ENCODE data around the gene PNISR.
A peak's percentile ranks its signal among the peaks of the same experiment; 100 is the strongest.

PNISR gene

DNA sequence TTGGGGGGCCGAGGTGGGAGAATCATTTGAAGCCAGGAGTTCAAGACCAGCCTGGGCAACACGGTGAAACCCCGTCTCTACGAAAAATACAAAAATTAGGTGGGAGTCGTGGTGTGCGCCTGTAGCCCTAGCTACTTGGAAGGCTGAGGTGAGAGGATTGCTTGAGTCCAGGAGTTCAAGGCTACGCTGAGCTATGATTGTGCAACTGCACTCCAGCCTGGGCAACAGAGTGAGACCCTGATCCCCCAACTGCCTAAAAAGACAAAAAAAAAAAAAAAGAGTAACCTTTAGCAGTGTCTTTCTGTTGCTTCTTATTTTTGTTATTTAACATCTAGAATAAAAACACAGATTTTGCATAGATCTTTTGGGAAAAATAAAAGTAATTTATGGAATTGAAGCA is 18.0 kb downstream of the PNISR start:
- no peak for DNase-seq

DNA sequence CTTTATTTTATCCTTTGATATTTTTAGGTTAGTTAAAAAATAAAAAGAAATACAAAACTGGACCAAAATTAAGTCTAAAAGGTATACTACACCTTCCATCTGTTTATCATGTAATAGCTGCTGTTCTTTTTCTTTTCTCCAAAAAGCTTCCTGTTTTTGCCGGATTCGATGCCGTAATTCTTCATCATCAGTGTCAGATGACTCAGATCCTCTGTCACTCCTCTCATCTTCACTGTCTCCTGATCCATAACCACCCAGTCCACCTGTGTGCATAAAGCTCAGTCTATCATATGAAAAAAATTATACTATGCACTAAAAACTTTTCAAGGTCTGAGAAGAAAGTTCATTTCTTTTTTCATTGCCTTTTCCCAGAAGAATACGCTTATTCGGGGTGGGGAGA is 22.7 kb downstream of the PNISR start:
- no peak for DNase-seq

DNA sequence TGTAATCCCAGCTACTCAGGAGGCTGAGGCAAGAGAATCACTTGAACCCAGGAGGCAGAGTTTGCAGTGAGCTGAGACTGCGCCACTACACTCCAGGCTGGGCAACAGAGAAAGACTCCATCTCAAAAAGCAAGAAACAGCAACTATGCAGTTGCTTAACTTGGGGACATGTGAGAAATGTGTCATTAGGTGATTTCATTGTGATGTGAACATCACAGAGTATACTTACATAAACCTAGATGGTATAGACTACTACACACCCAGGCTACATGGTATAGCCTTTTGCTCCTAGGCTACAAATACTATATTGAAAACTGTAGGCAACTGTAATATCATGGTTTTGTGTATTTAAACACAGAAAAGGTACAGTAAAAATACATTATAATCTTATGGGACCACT is 27.8 kb downstream of the PNISR start:
- DNase-seq = no peak

DNA sequence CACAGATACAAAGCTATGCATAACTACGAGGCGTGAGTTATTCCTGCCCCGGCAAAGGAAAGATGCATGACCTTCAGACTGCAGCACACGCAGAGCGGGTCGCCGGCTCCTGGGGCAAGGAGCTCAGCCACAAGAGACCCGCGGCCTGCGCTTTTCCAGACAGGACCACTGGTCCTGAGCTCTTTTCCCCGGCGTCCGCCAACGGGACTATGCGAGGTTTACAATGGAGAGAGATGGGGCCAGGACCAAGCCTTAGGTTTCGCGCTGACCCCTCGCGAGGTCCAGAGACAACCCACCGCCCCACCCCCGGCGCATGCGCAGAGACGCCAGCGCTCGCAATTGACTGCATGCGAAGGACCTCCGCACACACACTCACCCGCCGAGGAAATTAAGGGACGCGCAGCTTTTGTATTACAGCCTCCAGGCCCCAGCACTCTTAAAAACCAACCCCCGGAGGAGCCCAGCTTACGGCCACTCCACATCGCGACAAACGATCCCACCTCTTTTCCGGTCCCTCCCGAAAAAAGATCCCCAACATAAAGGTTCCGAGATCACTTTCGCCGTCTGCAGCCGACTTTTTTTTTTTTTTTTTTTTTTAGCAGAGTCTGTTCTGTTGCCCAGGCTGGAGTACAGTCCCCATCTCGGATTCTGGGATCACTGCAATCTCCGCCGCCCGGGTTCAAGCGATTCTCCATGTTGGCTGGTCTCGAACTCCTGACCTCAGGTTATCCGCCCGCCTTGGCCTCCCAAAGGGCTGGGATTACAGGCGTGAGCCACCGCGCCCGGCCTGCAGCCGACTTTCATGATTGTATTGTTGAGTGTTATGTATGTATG is 31.2 kb downstream of the PNISR start, which contains the start of gene COQ3:
Gene COQ3, minus strand, starts transcription at position 498 of the 834 bp plus-strand sequence. Its CDS starts 16 bp downstream, at position 482.
- DNase-seq = peak; percentile 43 to 59

DNA sequence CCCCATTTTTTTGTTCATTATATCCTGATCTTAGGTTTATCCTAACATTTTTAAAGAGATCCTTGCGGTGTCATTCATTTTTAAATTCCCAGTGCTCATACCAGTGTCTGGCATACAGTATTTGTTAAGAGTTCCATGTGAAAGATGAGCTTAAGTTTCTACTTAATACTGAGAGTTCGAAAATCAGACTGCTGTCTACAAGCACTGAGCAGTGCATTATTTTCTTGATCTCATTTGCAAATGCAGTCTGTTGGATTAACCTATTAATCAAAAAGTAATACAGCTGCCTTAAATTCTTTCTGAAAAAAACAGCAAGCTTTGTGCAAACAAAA is 31.8 kb downstream of the PNISR start:
- DNase-seq = no peak

DNA sequence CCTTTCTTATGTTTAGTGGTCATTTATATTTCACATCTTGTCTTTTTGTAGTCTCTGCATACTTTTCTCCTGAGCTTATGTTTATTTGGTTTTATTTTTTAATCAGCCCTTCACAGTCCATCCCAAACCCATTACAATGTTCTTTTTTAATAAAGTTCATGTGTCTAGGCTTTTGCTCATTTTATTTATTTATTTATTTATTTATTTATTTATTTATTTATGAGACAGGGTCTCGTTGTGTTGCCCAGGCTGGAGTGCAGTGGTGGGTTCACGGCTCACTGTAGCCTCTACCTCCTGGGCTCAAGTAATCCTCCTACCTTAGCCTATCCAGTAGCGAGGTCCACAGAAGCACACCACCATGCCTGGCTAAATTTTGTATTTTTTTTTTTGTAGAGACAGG is 34.2 kb downstream of the PNISR start:
- no peak for DNase-seq

DNA sequence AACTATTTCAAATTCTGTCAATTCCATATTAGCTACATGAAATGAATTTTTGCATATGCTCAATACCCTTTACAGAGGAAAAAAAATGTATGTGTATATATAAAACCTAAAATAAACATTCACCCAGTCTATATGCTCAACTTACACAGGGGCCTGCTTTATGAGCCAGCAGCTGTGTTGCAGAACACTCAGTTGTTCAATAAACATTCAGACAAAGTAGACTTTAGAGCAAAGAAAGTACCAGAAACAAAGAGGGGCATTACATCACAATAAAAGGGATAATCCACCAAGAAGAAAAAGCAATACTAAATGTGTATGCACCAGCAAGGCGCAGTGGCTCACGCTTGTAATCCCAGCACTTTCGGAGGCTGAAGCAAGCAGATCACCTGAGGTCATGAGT is 40.6 kb downstream of the PNISR start:
- DNase-seq = no peak

DNA sequence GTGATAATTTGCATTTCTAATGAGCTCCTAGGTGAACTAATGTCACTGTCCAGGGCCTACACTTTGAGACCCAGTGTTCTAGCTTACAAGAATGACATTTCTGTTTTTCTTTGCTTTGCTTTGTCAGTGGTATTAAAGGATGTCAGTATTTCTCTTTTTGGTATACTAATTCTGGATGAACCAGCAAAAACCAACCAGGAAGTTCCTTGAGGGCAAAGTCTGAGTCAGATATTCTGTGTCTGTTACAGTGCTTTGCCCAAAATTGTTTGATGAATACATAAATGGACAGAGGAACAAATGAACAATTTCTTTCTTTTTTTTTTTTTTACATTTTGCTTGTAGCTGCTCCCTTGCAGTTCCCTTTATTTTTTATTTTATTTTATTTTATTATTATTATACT is 46.5 kb downstream of the PNISR start:
- no peak for DNase-seq

DNA sequence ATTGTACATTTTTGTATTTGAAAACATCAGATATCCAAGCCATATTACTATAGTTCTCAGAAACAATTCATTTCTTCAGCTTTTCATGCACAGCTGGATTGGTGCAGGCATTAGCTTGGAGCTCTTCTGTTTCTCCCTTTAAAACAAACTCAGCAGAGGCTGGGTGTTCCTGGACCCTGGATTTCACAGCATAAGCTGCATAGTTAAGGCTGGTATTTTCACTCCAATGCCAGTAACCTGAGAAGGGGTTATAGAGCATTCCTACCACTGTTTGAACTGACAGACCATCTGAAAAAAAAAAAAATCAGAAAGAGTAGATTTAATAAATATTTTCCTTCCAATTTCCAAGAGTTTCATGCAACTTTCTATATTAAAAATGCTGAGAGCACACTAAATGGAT is 55.6 kb downstream of the PNISR start:
- DNase-seq = no peak

DNA sequence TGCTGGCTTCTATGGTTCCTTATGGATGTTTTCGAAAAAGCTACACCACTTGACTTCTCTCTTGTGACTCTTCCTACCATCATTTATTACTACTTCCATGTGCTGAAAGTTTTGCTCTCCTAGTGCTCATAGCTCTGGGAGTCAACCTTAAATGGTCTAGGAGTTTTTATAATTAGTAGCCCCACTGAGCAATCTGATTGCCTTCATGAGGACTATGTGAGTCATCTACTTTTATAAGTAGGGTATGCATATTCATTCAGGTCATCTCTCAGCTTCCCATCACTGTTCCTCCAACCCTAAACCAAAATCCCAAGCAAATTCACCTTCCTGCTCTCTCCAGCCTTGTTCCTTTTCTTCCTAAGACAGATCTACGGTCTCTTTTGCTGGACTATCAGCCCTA is 58.3 kb downstream of the PNISR start:
- DNase-seq = no peak

DNA sequence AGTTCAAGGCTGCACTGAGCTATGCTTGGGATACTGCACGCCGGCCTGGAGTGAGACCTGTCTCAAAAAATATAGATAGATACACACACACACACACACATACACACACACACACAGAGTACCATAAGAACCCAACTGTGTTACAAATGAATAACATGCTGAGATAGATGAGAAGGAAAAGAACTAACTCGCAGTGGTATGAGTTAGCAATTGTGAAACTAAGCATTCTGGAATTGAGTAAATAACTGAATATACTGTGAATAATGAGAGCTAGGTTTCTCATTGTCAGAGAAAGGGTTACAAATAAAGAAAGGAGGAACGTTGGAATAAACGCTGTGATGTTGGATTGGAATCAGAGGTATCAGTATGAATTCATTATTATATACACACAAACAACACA is 61.1 kb downstream of the PNISR start:
- no peak for DNase-seq

DNA sequence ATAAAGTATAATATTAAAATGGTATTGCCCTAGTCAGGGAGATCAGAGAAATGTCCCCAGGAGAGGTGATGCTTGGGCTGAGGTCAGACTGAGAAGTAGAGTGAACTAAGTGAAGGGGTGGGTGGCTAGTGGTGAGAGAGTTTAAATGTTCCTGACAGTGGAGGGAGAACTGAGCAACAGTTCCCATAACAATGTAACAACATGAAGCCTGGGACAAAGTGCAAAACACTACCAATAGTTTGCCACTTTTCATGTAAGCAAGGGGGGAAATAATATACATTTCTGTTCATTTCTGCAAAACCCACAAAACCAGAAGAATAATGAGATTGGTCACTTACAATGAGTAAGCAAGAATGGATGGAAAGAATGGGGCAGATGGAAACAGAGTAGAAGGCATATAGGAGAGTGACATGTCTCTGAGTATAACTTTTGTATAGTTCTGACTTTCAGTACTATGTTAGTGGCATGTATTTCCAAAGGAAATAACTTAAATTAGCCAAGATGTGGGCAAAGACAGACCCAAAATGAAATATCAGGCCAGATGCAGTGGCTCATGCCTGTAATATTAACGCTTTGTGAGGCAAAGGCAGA is 62.3 kb downstream of the PNISR start:
- no peak for DNase-seq

DNA sequence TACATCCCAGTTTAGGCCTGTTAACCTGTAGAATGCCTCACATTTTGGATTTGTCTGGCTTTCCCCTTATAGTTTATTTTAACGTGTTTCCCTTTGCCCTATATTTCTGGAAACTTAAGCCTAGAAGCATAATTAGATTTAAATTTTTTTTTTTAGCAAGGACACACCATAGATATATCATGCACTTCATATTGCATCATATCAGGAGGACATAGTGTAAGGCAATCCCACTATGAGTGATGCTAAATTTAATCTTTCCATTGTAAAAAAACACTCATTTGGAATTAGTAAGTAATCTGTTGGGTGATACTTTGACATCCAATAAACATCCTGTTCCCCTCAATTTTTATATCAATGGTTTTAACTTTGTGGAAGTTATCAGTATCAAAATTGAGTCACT is 65.3 kb downstream of the PNISR start:
- DNase-seq = no peak

DNA sequence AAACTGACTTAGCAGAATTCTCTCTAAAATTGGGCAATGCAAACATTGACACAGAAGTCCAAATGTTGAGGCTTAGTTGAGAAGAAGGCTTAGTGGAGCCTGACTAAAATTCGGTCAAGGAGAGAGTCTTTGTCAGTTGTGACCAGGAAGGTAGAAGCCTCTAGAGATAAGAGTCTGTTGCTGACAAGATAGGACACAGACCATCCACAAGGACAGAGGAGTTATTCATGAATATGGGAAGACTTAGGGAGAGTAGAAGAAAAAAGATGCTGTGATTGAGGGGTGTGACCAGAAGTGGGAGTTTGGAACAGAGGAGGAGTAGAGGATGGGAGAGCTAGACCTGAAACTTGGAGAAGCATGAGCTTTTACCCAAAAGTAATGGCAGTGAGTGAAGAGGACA is 68.5 kb downstream of the PNISR start:
- DNase-seq = no peak

DNA sequence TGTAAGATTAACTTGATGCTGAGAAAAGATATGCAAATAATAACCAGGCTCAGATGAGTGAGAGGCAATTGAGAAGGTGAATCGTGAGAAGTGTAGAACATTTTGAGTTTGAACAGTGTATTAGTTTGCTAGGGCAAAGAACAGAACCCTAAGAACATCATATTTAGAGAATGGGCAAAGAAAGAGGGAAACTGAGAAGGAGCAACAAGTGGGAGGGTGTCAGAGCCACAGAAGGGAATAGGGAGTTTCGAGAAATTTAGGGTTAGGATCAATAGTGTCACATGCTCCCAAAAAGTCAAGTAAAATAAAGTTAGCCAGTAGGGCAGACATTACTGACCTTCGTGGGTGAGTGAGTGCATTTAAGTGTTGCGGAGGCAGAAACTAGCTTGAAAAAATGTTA is 70.1 kb downstream of the PNISR start:
- no peak for DNase-seq

DNA sequence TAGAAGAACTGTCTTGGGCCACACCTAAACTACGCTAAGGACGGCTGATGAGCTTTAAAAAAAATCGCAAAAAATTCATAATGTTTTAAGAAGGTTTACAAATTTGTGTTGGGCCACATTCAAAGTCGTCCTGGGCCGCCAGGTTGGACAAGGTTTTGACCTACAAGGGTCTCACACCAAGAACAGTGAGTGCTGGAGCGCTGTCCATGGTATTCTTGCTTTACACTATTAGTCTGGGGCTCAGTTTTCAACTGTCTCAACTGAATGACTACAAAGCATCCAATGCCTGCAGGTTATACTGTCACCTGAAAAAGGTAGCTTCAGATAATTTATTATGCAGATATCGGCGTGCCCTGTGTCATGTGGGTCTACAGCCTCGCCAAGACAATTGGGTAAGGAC is 72.0 kb downstream of the PNISR start:
- DNase-seq = no peak

DNA sequence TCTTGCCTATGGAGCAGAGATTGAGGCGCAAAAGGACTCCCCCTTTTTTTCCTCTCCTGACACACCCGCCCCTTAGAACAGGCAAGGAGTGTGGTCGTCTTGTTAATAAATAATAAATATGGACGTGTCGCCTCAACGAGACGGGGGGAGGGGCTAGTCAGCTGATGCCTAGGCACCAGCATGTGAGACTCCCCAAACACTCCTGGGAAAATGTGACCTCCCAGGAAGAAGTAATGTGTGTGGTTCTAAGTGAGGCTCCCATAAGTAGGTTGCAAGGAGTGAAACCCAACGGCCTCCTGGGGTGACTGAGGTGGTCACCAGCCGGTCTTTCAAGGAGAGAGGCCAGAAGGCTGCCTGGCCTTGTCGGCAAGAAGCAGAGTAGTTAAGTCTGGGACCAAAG is 74.5 kb downstream of the PNISR start:
- no peak for DNase-seq

DNA sequence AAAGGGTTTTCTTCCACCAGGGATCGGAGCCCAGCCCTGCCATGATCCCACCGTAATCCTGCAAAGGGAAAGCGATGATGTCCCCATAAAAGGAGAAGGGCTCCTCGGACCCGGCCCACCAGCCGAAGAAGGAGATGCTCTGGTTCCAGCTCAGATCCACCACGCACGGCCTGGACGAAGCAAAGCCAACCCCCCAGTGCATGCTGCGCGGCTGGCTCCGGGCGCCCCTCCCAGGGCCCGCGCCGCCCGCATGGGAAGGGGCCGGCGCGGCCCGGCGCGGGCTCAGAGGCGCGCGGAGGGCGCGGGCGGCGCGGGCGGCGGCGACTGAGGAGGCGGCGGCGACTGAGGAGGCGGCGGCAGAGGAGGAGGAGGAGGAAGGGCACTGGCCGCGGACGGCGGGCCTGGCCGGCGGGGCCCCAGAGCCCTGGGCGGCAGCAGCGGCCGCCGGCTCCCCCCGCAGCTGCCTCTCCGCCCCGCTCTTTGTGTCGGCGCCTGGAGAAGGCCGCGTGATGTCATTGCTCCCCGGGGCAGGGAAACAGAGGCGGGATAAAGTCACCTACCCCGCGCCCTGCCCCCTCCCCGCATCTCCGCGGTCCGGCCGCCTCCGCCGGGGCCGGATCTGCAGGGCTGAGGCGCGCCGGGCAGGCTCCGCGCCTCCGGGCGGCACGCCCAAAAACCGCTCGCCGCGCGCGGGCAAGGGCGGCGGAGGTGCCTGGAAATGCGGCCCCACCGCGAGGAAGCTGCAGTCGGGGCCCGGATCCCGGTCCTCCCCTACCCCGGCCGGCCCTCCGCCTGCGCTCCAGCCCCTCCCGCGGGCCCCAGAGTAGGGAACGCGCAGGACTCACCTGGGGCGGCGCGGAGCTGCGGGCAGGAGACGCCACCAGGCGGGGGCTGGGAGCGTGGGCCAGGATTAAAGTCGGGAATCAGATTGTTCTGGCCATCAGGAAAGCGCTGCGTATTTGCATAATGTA is 75.7 kb downstream of the PNISR start, which contains the start of gene FAXC:
Gene FAXC, minus strand, starts transcription at position 504 of the 971 bp plus-strand sequence. Its CDS starts 302 bp downstream, at position 202.
- peak; percentile 40 to 50 for DNase-seq

DNA sequence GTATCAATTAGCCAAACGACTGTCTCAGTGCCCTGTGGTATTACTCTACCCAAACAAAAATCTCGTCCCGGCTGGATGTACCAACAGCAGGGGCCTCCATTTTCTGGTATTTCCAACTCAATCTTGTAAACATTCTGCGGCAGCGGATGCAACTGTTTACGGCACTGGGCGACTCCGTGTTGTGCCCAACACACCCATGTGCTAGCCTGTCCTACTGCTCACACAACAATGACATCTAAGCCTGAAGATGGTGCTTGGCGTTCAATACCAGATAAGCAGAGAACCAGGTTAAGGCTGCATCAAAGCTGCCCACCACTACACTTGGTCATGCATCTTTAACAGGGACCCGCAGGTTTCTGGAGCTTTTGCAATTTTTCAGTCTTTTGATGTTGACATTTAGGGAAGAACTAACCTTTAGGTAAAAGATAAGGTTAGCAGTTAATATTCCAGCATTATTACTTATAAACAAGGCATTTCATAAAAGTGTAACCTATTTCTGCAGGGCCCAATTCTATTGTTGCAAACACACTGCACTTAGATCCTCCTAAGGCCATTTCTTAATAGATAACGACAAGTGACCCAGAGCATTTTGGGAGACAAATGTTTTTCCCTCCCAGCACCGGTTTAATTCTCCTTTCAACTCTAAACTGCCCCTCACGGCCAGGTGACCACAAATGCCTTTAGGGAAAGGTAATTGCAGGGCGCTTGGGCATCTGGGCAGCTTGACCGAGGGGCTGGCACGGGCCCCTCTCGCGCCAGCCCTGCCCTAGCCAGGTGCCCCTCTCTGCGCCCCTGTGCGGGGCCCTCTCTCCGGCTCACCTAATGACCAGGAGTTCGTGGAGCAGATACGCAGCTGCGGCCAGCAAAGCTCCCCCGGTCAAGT is 76.6 kb downstream of the PNISR start:
- no peak for DNase-seq

All from NCI-H187 (cell line).